Sigmoid colon (tissue), 4 donors: ENCODE results near the gene PAQR3.

Source experiments
- EP300 ChIP-seq, 4 donors: sonication (generic); formaldehyde crosslinking; IDR thresholded peaks; one replicate each; pipeline ENCODE4 v1.6.1; 2017; ENCODE audit warnings: antibody characterized with exemption in 4 of 4
- POLR2A ChIP-seq, 2 donors: fragments of 450-650 bp; IDR thresholded peaks; one replicate each; pipeline ENCODE4 v1.6.1; 2016; ENCODE audit warnings: antibody characterized with exemption in 2 of 2, mild to moderate bottlenecking in 2 of 2, moderate library complexity in 2 of 2
- POLR2AphosphoS5 ChIP-seq, 4 donors: sonication (generic); formaldehyde crosslinking; IDR thresholded peaks; one replicate each; pipeline ENCODE4 v1.6.1; 2017; ENCODE audit warnings: antibody characterized with exemption in 4 of 4
- TF ChIP-seq, protein P1 (sequence below), 4 experiments: fragments of 450-650 bp in 3 of 4; fragments of 200-600 bp in 1 of 4; IDR thresholded peaks; one replicate each; pipeline ENCODE4 v1.5.1; 2016 to 2019; ENCODE audit warnings: antibody characterized with exemption in 4 of 4, mild to moderate bottlenecking in 3 of 4, moderate library complexity in 2 of 4

DNA sequence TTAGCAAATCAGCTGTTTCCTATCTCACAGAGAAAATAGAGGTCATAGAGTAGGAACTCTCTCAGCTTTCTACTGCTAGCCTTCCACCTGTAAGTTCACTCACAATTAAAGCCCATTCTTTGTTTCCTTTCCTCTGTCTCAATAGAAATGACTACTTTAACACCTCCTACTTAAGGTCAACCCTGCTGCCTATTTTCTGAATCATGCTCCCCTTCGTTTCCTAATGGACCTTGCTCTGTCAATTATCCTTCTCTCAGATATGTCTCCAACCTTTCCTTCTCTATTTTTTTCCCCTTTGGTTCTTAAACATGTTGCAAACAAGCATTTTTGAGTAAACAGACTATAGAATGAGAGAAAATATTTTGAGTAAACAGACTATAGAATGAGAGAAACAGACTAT is 5.1 kb upstream of the PAQR3 start:
- TF ChIP-seq, protein P1, sequence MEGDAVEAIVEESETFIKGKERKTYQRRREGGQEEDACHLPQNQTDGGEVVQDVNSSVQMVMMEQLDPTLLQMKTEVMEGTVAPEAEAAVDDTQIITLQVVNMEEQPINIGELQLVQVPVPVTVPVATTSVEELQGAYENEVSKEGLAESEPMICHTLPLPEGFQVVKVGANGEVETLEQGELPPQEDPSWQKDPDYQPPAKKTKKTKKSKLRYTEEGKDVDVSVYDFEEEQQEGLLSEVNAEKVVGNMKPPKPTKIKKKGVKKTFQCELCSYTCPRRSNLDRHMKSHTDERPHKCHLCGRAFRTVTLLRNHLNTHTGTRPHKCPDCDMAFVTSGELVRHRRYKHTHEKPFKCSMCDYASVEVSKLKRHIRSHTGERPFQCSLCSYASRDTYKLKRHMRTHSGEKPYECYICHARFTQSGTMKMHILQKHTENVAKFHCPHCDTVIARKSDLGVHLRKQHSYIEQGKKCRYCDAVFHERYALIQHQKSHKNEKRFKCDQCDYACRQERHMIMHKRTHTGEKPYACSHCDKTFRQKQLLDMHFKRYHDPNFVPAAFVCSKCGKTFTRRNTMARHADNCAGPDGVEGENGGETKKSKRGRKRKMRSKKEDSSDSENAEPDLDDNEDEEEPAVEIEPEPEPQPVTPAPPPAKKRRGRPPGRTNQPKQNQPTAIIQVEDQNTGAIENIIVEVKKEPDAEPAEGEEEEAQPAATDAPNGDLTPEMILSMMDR (IDR thresholded peaks at IDR 0.05), result no peak
- no peak for TF ChIP-seq POLR2A (IDR thresholded peaks at IDR 0.05)
- TF ChIP-seq POLR2AphosphoS5 (IDR thresholded peaks at IDR 0.05), result no peak
- TF ChIP-seq EP300 (IDR thresholded peaks at IDR 0.05), result no peak
